Measurements from ENCODE around the gene GP5. TPM values are rescaled to one million over a fixed set of nuclear protein-coding genes. Genes with fewer than 3 reads are reported as not detected.

Gene GP5
- total RNA-seq, 1 experiment from 2014 or later: 0.15 TPM

DNA sequence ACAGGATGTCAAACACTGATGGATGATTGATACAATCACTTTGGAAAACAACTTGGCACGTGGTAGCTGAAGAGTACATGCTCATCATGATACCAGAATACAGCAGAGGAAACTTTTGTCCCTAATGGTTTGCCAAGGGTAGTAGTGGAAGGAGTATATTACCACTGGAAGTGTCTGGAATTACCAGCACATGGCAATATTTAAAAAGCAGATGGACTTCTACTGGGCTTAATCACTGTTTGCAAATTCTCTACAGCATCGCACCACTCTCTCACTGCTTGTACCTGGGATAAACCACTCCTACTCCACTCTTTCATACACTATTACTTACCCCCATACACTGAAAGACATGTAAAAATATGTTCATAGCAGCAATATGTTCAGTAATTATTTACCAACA is 19.6 kb upstream of the GP5 start:
- CTCF ChIA-PET: no interaction called here
- DNase-seq (ENCODE audit: low read depth, low spot score): no peak
- RAD21 ChIA-PET (ENCODE audit: low non-redundant PET in 1 of 2, low total read pairs in 2 of 2, uncharacterized antibody in 2 of 2, unreplicated experiment in 2 of 2): no interaction called here
- POLR2A ChIA-PET: no interaction called here
- intact Hi-C loops (cut with micrococcal nuclease): no loop called here
- ATAC-seq: no peak
- Histone ChIP-seq H3K9ac (ENCODE audit: low read length) (no peak overlapping the region), H3K4me3 (replicated peaks in 1 of 2; ENCODE audit: low read depth in 1 of 2, low read length in 2 of 2) (no peak overlapping the region), H3K4me2 (ENCODE audit: low read length) (no peak overlapping the region), H3K9me3 (ENCODE audit: control insufficient read depth in 1 of 2, insufficient read depth in 1 of 2, low read depth in 1 of 2, low read length in 2 of 2) (no peaks in the 10 kb centered on the region), H3K9me2 (ENCODE audit: insufficient read depth) (no peaks in the 10 kb centered on the region), H4K20me1 (ENCODE audit: insufficient read depth) (no peaks in the 10 kb centered on the region), H3K4me1 (ENCODE audit: control insufficient read depth in 1 of 2, insufficient read depth in 2 of 2, low read length in 2 of 2) (no peaks in the 10 kb centered on the region), H3K79me2 (ENCODE audit: insufficient read depth, low read length) (peaks cover 5% of the 10 kb centered on the region; the same call in 1 of the 2 replicates), H2AFZ (ENCODE audit: low read depth, low read length, poor library complexity, severe bottlenecking) (no peak overlapping the region), H3K27ac (ENCODE audit: low read depth, low read length) (no peak overlapping the region), H3K36me3 (ENCODE audit: control insufficient read depth in 1 of 2, insufficient read depth in 2 of 2, low read length in 2 of 2) (peaks cover 8 to 25% of the 10 kb centered on the region in 2 experiments; a peak in 3 of 4 replicates), H3K27me3 (ENCODE audit: insufficient read depth, low read length) (no peaks in the 10 kb centered on the region)
- no peak for TF ChIP-seq EGR1 (IDR thresholded peaks at IDR 0.05; ENCODE audit: low read depth)
- no peak for TF ChIP-seq TCF7L2 (IDR thresholded peaks at IDR 0.05; ENCODE audit: borderline replicate concordance, extremely low read depth, insufficient read depth, insufficient read length)
- TF ChIP-seq, protein P1, sequence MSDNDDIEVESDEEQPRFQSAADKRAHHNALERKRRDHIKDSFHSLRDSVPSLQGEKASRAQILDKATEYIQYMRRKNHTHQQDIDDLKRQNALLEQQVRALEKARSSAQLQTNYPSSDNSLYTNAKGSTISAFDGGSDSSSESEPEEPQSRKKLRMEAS (IDR thresholded peaks at IDR 0.05): no peak
- TF ChIP-seq FOSL1 (IDR thresholded peaks at IDR 0.05; ENCODE audit: low read depth): no peak
- no peak for TF ChIP-seq EZH2phosphoT487 (IDR thresholded peaks at IDR 0.05; ENCODE audit: borderline replicate concordance)
- no peak for TF ChIP-seq RAD21 (IDR thresholded peaks at IDR 0.05; ENCODE audit: low read depth)
- no peak for TF ChIP-seq CBX3 (IDR thresholded peaks at IDR 0.05; ENCODE audit: low read depth)
- BruUV-seq (replicated peaks): no TSS peak

DNA sequence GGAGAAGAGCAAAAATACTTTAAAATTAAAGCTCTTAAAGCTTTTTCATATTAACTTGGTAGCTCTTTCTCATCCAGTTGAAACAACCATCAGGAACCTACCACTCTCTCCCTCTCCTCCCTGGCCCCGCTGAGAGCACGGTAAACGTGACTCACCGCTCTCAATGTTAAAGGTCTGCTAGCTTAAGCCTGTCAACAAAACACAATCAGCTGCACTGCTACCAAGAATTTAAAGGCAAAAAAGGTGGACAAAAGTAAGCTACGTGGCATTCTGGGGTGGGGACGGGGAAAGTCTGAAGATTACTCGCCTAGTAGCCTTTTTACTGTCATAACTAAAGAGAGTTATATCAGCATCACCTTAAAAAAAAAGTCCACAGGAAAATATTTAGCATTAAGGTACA is 8.4 kb upstream of the GP5 start:
- H3K9me3 ChIP-seq (ENCODE audit: control insufficient read depth in 1 of 2, insufficient read depth in 1 of 2, low read depth in 1 of 2, low read length in 2 of 2): no peaks in the 10 kb centered on the region
- H2AFZ ChIP-seq (ENCODE audit: low read depth, low read length, poor library complexity, severe bottlenecking): no peak overlapping the region
- DNase-seq (ENCODE audit: low read depth, low spot score) (no peak), ATAC-seq (no peak)
- BruUV-seq (replicated peaks): no TSS peak
- peaks cover 0 to 12% of the 10 kb centered on the region in 2 experiments; a peak in 3 of 4 replicates for H3K36me3 ChIP-seq (ENCODE audit: control insufficient read depth in 1 of 2, insufficient read depth in 2 of 2, low read length in 2 of 2)
- H4K20me1 ChIP-seq (ENCODE audit: insufficient read depth): no peaks in the 10 kb centered on the region
- no peaks in the 10 kb centered on the region for H3K79me2 ChIP-seq (ENCODE audit: insufficient read depth, low read length)
- POLR2A ChIA-PET: no interaction called here
- CTCF ChIA-PET: interaction anchor here (1.1 to 2.7 kb wide), 2 partner anchors 9 to 64 kb away, joined by 3 to 9 read pairs; no protein-coding TSS in a partner anchor
- RAD21 ChIA-PET (ENCODE audit: low non-redundant PET in 1 of 2, low total read pairs in 2 of 2, uncharacterized antibody in 2 of 2, unreplicated experiment in 2 of 2): no interaction called here
- no peak overlapping the region for H3K27ac ChIP-seq (ENCODE audit: low read depth, low read length)
- no peak overlapping the region for H3K9ac ChIP-seq (ENCODE audit: low read length)
- no peaks in the 10 kb centered on the region; a peak in 1 of 4 replicates for H3K4me1 ChIP-seq (ENCODE audit: control insufficient read depth in 1 of 2, insufficient read depth in 2 of 2, low read length in 2 of 2)
- intact Hi-C loops (cut with micrococcal nuclease): loop anchor here (10.0 kb wide), 1 partner anchor 743 kb away; no protein-coding TSS in a partner anchor
- TF ChIP-seq CBX3 (IDR thresholded peaks at IDR 0.05; ENCODE audit: low read depth): no peak
- TF ChIP-seq, protein P2, sequence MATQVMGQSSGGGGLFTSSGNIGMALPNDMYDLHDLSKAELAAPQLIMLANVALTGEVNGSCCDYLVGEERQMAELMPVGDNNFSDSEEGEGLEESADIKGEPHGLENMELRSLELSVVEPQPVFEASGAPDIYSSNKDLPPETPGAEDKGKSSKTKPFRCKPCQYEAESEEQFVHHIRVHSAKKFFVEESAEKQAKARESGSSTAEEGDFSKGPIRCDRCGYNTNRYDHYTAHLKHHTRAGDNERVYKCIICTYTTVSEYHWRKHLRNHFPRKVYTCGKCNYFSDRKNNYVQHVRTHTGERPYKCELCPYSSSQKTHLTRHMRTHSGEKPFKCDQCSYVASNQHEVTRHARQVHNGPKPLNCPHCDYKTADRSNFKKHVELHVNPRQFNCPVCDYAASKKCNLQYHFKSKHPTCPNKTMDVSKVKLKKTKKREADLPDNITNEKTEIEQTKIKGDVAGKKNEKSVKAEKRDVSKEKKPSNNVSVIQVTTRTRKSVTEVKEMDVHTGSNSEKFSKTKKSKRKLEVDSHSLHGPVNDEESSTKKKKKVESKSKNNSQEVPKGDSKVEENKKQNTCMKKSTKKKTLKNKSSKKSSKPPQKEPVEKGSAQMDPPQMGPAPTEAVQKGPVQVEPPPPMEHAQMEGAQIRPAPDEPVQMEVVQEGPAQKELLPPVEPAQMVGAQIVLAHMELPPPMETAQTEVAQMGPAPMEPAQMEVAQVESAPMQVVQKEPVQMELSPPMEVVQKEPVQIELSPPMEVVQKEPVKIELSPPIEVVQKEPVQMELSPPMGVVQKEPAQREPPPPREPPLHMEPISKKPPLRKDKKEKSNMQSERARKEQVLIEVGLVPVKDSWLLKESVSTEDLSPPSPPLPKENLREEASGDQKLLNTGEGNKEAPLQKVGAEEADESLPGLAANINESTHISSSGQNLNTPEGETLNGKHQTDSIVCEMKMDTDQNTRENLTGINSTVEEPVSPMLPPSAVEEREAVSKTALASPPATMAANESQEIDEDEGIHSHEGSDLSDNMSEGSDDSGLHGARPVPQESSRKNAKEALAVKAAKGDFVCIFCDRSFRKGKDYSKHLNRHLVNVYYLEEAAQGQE (IDR thresholded peaks at IDR 0.05; ENCODE audit: low read depth): no peak
- TF ChIP-seq JUND (IDR thresholded peaks at IDR 0.05): no peak
- no peak for TF ChIP-seq TCF7L2 (IDR thresholded peaks at IDR 0.05; ENCODE audit: borderline replicate concordance, extremely low read depth, insufficient read depth, insufficient read length)
- no peaks in the 10 kb centered on the region for H3K27me3 ChIP-seq (ENCODE audit: insufficient read depth, low read length)
- no peak overlapping the region for H3K4me2 ChIP-seq (ENCODE audit: low read length)
- no peak overlapping the region for H3K4me3 ChIP-seq (replicated peaks in 1 of 2; ENCODE audit: low read depth in 1 of 2, low read length in 2 of 2)
- H3K9me2 ChIP-seq (ENCODE audit: insufficient read depth): no peaks in the 10 kb centered on the region
